NCI-H2196 treated with DMSO at 0.1 percent for 48 hours (cell line): ENCODE measurements around the gene CHRM4.
"Not testable (repeated sequence)": the region's sequence is repeated elsewhere in the genome, so short reads cannot be mapped to it uniquely, and the experiment has no call there.

ENCODE experiments used
- DNase-seq: peaks from one replicate; lab custom pipeline; 2025; ENCODE audit not compliant: unreplicated experiment; lab: John Stamatoyannopoulos, UW

CHRM4 gene

GRCh38 chr11:46382646-46383403 is 8.8 kb downstream of the CHRM4 start:
- DNase-seq, result peak; percentile 38

- DNase-seq, result no peak
These were observed 9.5 kb downstream of the CHRM4 start for GRCh38 chr11:46381819-46382645.

GRCh38 chr11:46381048-46381818 is 10.3 kb downstream of the CHRM4 start, which contains the start of gene MDK:
MDK (plus strand) TSS chr11:46381669; CDS start chr11:46382058, 389 bp downstream.
- peak; percentile 23 for DNase-seq

- DNase-seq, result peak; percentile 52
These were observed 11.1 kb downstream of the CHRM4 start for GRCh38 chr11:46380340-46381047.

GRCh38 chr11:46379482-46380293 is 11.9 kb downstream of the CHRM4 start:
- DNase-seq, result not testable (repeated sequence)

- no peak for DNase-seq
These were observed 12.6 kb downstream of the CHRM4 start for GRCh38 chr11:46378811-46379481.

GRCh38 chr11:46378296-46378695 is 13.3 kb downstream of the CHRM4 start:
- DNase-seq, result no peak

- DNase-seq, result no peak
These were observed 13.7 kb downstream of the CHRM4 start for GRCh38 chr11:46377831-46378230.

GRCh38 chr11:46377290-46377689 is 14.3 kb downstream of the CHRM4 start:
- DNase-seq, result no peak

GRCh38 chr11:46376258-46377050 is 15.1 kb downstream of the CHRM4 start:
- no peak for DNase-seq

GRCh38 chr11:46375392-46376101 is 16.0 kb downstream of the CHRM4 start:
- no peak for DNase-seq

- DNase-seq, result no peak
These were observed 16.8 kb downstream of the CHRM4 start for GRCh38 chr11:46374815-46375214.

- DNase-seq, result no peak
These were observed 17.5 kb downstream of the CHRM4 start for GRCh38 chr11:46373787-46374740.

GRCh38 chr11:46372501-46372900 is 19.1 kb downstream of the CHRM4 start:
- DNase-seq, result not testable (repeated sequence)

GRCh38 chr11:46372086-46372485 is 19.5 kb downstream of the CHRM4 start:
- DNase-seq, result no peak

- not testable (repeated sequence) for DNase-seq
These were observed 20.3 kb downstream of the CHRM4 start for GRCh38 chr11:46371262-46371661.

GRCh38 chr11:46370253-46370652 is 21.3 kb downstream of the CHRM4 start:
- no peak for DNase-seq
